ENCODE data around the gene DIO2. TPM values are rescaled to one million over a fixed set of nuclear protein-coding genes. Genes with fewer than 3 reads are reported as not detected.

The DIO2 gene
- polyA plus RNA-seq, 3 donors, result not detected

DNA sequence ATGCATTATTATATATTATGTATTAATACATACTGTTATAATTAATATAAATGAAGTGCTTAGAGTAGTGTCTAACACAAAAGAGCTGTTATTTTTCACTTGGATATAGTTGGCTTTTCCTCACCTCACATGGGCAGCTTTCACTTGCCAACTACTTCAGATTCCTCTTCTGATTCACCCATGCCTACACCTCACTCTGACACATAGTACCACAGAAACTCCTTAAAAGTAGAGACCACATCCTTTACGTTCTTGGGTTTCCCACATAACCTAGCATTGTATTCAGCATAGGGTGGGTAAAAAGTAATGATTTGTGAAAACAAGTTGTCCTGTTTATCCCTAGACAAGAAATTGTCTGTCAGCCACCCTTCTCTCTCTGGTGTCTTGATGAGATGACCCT is 61.0 kb downstream of the DIO2 start:
- no peaks in the 10 kb centered on the region for H3K9me3 ChIP-seq (replicated peaks in 1 of 2; ENCODE audit: control insufficient read depth in 1 of 2, insufficient read depth in 1 of 2, low read length in 2 of 2)
- H3K36me3 ChIP-seq (replicated peaks in 1 of 2; ENCODE audit: control insufficient read depth in 1 of 2, insufficient read depth in 2 of 2, low read length in 2 of 2), result no peaks in the 10 kb centered on the region
- Mint-ChIP-seq H3K27ac (no peak overlapping the region), H3K9me3 (no peaks in the 10 kb centered on the region), H3K4me3 (no peak overlapping the region), H3K27me3 (ENCODE audit: low read depth in 3 of 3) (peaks cover 0 to 1% (median 0%) of the 10 kb centered on the region in 3 donors), H3K36me3 (no peaks in the 10 kb centered on the region), H3K4me1 (no peaks in the 10 kb centered on the region)
- no peak for TF ChIP-seq CTCF (IDR thresholded peaks at IDR 0.05)
- no peak overlapping the region for H2AFZ ChIP-seq (ENCODE audit: insufficient read depth, low read depth, low read length, poor library complexity, severe bottlenecking)
- H3K79me2 ChIP-seq (ENCODE audit: insufficient read depth, low read length), result no peaks in the 10 kb centered on the region
- intact Hi-C loops (cut with micrococcal nuclease), result no loop called here
- H4K20me1 ChIP-seq (ENCODE audit: insufficient read depth, low read length), result no peaks in the 10 kb centered on the region
- H3K4me1 ChIP-seq (ENCODE audit: control insufficient read depth in 1 of 2, insufficient read depth in 2 of 2, low read length in 2 of 2), result no peaks in the 10 kb centered on the region
- no peak overlapping the region for H3K4me2 ChIP-seq (replicated peaks; ENCODE audit: extremely low read depth, low read length, poor library complexity, severe bottlenecking)
- no CpG with 5 or more reads among the region's 1 CpG for WGBS (ENCODE audit: insufficient coverage)
- no peak overlapping the region for H3K9ac ChIP-seq (ENCODE audit: insufficient read depth, low read length, poor library complexity, severe bottlenecking)
- no peak overlapping the region for H3K4me3 ChIP-seq (replicated peaks in 1 of 3; ENCODE audit: low read depth in 2 of 3, low read length in 3 of 3)
- no peak overlapping the region for H3K27ac ChIP-seq (ENCODE audit: low read depth in 1 of 2, low read length in 2 of 2)
- no peaks in the 10 kb centered on the region for H3K27me3 ChIP-seq (ENCODE audit: control insufficient read depth in 2 of 2, insufficient read depth in 2 of 2, low read length in 2 of 2)
- DNase-seq, result no peak

All from CD14-positive monocyte (primary cell).